Keratinocyte (primary cell): ENCODE results near the gene GPSM1. TPM values are rescaled to one million over a fixed set of nuclear protein-coding genes. Genes with fewer than 3 reads are reported as not detected.

ENCODE experiments used
- DNase-seq: peaks from one replicate; pipeline ENCODE4 v3.0.0-alpha.2; 2011; ENCODE audit warnings: low read depth, missing footprints, low spot score
- FAIRE-seq: peaks from 2 replicates; lab custom pipeline; 2011; peaks lifted over from hg19 to GRCh38; lab: Jason Lieb, UNC
- H2AFZ ChIP-seq: 2 replicates; pipeline ENCODE4 v1.6.0; 2012; ENCODE audit warnings: low read length, control low read depth, inconsistent platforms; ENCODE audit not compliant: control insufficient read depth
- H3K27ac ChIP-seq: 2 replicates; pipeline ENCODE4 v1.5.1; 2011; ENCODE audit warnings: low read length; ENCODE audit not compliant: control insufficient read depth, insufficient read depth
- H3K27me3 ChIP-seq: 3 replicates; pipeline ENCODE4 v1.6.0; 2011; ENCODE audit warnings: low read length; ENCODE audit not compliant: control insufficient read depth, insufficient read depth; ENCODE audit errors: extremely low read depth
- H3K36me3 ChIP-seq, 2 experiments: 2 replicates in 1 of 2; 3 replicates in 1 of 2; pipeline ENCODE4 v1.5.1; 2011; ENCODE audit warnings: low read length in 2 of 2, mild to moderate bottlenecking in 1 of 2; ENCODE audit not compliant: control insufficient read depth in 2 of 2, insufficient read depth in 2 of 2; ENCODE audit errors: extremely low read depth in 1 of 2
- H3K4me1 ChIP-seq: 3 replicates; pipeline ENCODE4 v1.5.1; 2011; ENCODE audit warnings: low read length; ENCODE audit not compliant: control insufficient read depth, insufficient read depth; ENCODE audit errors: extremely low read depth
- H3K4me2 ChIP-seq: 3 replicates; pipeline ENCODE4 v1.6.0; 2011; ENCODE audit warnings: low read depth, low read length; ENCODE audit not compliant: control insufficient read depth, insufficient read depth; ENCODE audit errors: extremely low read depth
- H3K4me3 ChIP-seq, 3 experiments: fragments of 200-600 bp in 1 of 3; sonication (generic) in 1 of 3; 2 replicates in 2 of 3; 3 replicates in 1 of 3; pipeline ENCODE4 v1.5.1; 2011 to 2016; ENCODE audit warnings: low read length in 3 of 3, mild to moderate bottlenecking in 3 of 3, control low read depth in 2 of 3, inconsistent platforms in 1 of 3, low read depth in 1 of 3, mixed read lengths in 1 of 3, mixed run types in 1 of 3, moderate library complexity in 1 of 3; ENCODE audit not compliant: control insufficient read depth in 2 of 3, insufficient read depth in 2 of 3; ENCODE audit errors: extremely low read depth in 1 of 3
- H3K79me2 ChIP-seq: 2 replicates; pipeline ENCODE4 v1.6.0; 2012; ENCODE audit warnings: low read length; ENCODE audit not compliant: control insufficient read depth, insufficient read depth
- H3K9ac ChIP-seq: 3 replicates; pipeline ENCODE4 v1.6.0; 2011; ENCODE audit warnings: low read length; ENCODE audit not compliant: control insufficient read depth, insufficient read depth; ENCODE audit errors: extremely low read depth
- H3K9me1 ChIP-seq: 3 replicates; pipeline ENCODE4 v1.6.0; 2011; ENCODE audit warnings: low read length; ENCODE audit not compliant: control insufficient read depth, insufficient read depth; ENCODE audit errors: extremely low read depth
- H3K9me3 ChIP-seq: 2 replicates; pipeline ENCODE4 v1.5.1; 2012; ENCODE audit warnings: low read depth, low read length; ENCODE audit not compliant: control insufficient read depth
- H4K20me1 ChIP-seq: 3 replicates; pipeline ENCODE4 v1.6.0; 2011; ENCODE audit warnings: low read length; ENCODE audit not compliant: control insufficient read depth, insufficient read depth; ENCODE audit errors: extremely low read depth
- EZH2 ChIP-seq: IDR thresholded peaks from one replicate; pipeline ENCODE4 v1.6.1; 2012; ENCODE audit warnings: inconsistent platforms, mild to moderate bottlenecking, low read length, moderate library complexity
- dilution Hi-C: fragments of 300-500 bp; cut with MboI; formaldehyde crosslinking; loops from one replicate; pipeline ENCODE4 v1.7.0; 2020; ENCODE audit warnings: low sequenced_read_pairs; ENCODE audit not compliant: extremely low pct_ligation_motif_present
- polyA plus RNA-seq, 5 experiments: library from polyadenylated mRNA; depleted of rRNA in 3 of 5; stranded (reverse) in 3 of 5; stranded (forward) in 1 of 5; unstranded in 1 of 5; fragments of >200 nt; gene quantifications; 1 replicate in 1 of 5; 2 replicates in 3 of 5; 3 replicates in 1 of 5; pipeline versions ENCODE4 v1.2.1 to v1.2.3, GENCODE V29; 2011 to 2012; ENCODE audit warnings: missing spikeins in 2 of 5, low read depth in 1 of 5, low replicate concordance in 1 of 5
- TF ChIP-seq, protein P1 (sequence below), 3 experiments: IDR thresholded peaks in 1 of 3; conservative IDR thresholded peaks in 1 of 3; optimal IDR thresholded peaks in 1 of 3; 2 replicates in 2 of 3; 3 replicates in 1 of 3; pipeline versions ENCODE3 to v1.5.1; 2011; ENCODE audit warnings: low read length in 3 of 3, mild to moderate bottlenecking in 3 of 3, moderate library complexity in 2 of 3, control low read depth in 1 of 3, inconsistent platforms in 1 of 3; ENCODE audit not compliant: insufficient read depth in 2 of 3; ENCODE audit errors: extremely low read depth in 1 of 3

GPSM1 gene
- polyA plus RNA-seq, 1 donor (not counting 4 experiments of a cell fraction or from before 2014, with no cell fraction given): 2.5 TPM

DNA sequence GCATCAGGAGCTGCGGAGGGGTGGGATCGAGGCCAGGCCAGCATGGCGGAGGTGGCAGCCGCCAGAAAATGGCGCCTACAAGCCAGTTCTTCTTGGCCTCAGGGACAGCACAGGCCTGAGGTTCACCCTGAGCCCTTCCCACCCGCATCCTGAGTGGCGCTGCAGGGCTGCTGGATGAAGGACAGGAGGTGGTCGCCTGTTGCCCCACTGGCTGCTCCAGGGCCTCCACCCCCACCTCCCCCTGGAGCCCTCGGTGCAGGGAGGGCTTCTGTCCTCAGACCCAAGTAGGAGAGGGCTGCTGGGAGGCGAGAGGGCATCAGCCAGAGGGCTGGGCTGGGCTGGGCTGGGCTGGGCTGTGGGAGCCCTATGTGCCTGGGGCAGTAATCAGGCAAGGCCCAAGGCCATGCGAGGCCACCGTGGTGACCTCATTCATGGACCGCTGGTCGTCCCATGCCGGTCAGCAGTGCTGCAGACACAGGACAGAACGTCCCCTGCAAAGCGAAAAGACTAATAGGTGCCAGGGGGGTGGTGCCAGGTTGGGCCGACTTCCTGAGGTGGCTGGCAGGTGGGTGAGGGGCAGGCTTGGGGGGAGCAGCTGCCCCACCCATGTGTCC lies 13.8 kb downstream of the GPSM1 start:
- H3K9me3 ChIP-seq: no peaks in the 10 kb centered on the region
- dilution Hi-C loops: no loop called here
- H3K4me1 ChIP-seq: peaks cover 17% of the 10 kb centered on the region
- no peaks in the 10 kb centered on the region for H3K36me3 ChIP-seq
- TF ChIP-seq, protein P1, sequence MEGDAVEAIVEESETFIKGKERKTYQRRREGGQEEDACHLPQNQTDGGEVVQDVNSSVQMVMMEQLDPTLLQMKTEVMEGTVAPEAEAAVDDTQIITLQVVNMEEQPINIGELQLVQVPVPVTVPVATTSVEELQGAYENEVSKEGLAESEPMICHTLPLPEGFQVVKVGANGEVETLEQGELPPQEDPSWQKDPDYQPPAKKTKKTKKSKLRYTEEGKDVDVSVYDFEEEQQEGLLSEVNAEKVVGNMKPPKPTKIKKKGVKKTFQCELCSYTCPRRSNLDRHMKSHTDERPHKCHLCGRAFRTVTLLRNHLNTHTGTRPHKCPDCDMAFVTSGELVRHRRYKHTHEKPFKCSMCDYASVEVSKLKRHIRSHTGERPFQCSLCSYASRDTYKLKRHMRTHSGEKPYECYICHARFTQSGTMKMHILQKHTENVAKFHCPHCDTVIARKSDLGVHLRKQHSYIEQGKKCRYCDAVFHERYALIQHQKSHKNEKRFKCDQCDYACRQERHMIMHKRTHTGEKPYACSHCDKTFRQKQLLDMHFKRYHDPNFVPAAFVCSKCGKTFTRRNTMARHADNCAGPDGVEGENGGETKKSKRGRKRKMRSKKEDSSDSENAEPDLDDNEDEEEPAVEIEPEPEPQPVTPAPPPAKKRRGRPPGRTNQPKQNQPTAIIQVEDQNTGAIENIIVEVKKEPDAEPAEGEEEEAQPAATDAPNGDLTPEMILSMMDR (optimal IDR thresholded peaks at IDR 0.05 in 1 of 3, IDR thresholded peaks at IDR 0.05 in 1 of 3, conservative IDR thresholded peaks at IDR 0.05 in 1 of 3; ENCODE audit: extremely low read depth in 1 of 3, insufficient read depth in 2 of 3, low read length in 3 of 3): no peak
- TF ChIP-seq EZH2: no peak
- H3K79me2 ChIP-seq: no peaks in the 10 kb centered on the region
- H3K27me3 ChIP-seq: peaks cover 4% of the 10 kb centered on the region
- DNase-seq (no peak), FAIRE-seq (no peak)
- H3K9ac ChIP-seq: no peak overlapping the region
- H3K9me1 ChIP-seq: no peaks in the 10 kb centered on the region
- H3K4me2 ChIP-seq: no peak overlapping the region
- no peak overlapping the region for H3K27ac ChIP-seq
- no peaks in the 10 kb centered on the region for H4K20me1 ChIP-seq
- no peak overlapping the region for H3K4me3 ChIP-seq
- no peak overlapping the region for H2AFZ ChIP-seq

DNA sequence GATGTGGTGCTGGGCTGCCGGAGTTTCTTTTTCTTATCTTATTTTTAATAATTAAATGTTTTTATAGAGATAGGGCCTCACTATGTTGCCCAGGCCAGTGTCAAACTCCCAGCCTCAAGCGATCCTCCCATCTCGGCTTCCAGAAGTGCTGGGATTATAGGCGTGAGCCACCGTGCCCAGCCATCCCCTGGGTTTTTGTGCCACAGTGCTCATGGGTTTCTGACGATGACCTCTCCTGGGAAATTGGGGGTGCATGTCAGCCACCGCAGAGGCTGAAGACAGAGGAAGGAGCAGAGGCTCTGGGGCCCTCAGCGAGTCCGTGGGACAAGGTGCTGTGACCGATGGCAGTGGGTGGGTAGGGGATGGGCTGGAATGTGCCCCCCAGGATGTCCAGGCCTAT lies 14.4 kb downstream of the GPSM1 start:
- DNase-seq (no peak), FAIRE-seq (no peak)
- dilution Hi-C loops: no loop called here
- no peak overlapping the region for H3K9ac ChIP-seq
- no peaks in the 10 kb centered on the region for H3K9me1 ChIP-seq
- no peaks in the 10 kb centered on the region for H4K20me1 ChIP-seq
- H3K4me1 ChIP-seq: peaks cover 20% of the 10 kb centered on the region
- H3K9me3 ChIP-seq: no peaks in the 10 kb centered on the region
- H3K36me3 ChIP-seq: no peaks in the 10 kb centered on the region
- H3K4me3 ChIP-seq: no peak overlapping the region
- H3K4me2 ChIP-seq: no peak overlapping the region
- TF ChIP-seq EZH2: no peak
- TF ChIP-seq, protein P1 (optimal IDR thresholded peaks at IDR 0.05 in 1 of 3, IDR thresholded peaks at IDR 0.05 in 1 of 3, conservative IDR thresholded peaks at IDR 0.05 in 1 of 3; ENCODE audit: extremely low read depth in 1 of 3, insufficient read depth in 2 of 3, low read length in 3 of 3): no peak
- peaks cover 4% of the 10 kb centered on the region for H3K27me3 ChIP-seq
- H3K79me2 ChIP-seq: no peaks in the 10 kb centered on the region
- H2AFZ ChIP-seq: no peak overlapping the region
- no peak overlapping the region for H3K27ac ChIP-seq
